ENCODE measurements around the gene ADCY3.

ADCY3 gene

DNA sequence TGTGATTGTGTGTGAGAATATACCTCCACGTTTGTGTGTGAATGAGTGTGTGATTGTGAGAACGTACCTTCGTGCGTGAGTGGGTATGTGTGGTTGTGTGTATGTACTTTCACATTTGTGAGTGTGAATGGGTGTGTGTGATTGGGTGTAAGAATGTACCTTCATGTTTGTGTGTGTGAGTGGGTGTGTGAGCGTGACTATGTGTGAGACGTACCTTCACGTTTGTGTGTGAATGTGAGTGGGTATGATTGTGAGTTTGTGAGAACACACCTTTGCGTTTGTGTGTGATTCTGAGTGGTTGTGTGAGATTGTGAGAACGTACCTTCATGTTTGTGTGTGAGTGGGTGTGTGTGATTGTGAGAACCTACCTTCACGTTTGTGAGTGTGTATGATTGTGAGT is 5.8 kb upstream of the ADCY3 start:
- no peak for DNase-seq (ENCODE audit: low read depth)

DNA sequence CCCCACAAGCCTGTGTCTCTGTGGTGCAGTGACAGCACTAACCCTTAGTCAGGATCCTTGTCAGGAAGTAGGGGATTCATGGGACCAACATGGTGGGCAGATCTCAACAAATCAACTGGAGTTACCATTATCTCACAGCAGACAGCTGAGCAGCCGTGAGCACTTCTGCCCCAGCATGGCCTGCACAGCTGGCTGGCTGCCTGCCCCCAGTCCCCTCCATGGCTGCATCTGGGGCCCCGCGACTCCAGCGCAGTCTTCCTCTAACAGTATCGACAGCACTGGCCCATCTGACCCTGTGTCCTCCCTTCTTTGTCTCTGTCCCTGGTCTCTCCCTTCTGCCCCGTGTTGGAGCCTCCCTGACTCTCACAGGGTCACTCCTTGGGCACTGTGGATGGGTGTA is 4.7 kb upstream of the ADCY3 start:
- DNase-seq (ENCODE audit: low read depth): no peak

DNA sequence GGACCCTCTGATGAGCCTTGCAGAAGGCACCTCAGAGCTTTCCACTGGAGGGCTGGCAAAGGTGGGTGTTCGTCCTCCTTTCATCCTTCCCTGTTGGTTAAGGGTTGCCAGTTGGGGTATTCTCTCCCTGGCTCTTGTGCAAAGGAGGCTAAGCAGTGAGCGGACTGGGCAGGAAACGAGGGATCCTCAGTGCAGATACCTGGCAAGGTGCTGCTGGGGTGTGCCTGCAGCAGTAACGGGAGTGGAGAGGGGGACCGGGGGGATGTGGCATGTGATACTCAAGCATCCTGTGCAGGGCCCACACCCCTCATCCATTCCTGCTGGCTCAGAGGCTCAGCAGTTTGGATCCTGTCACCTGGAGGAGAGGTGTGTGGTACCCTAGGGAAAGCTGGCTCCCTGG is 4.2 kb upstream of the ADCY3 start:
- DNase-seq (ENCODE audit: low read depth): no peak

DNA sequence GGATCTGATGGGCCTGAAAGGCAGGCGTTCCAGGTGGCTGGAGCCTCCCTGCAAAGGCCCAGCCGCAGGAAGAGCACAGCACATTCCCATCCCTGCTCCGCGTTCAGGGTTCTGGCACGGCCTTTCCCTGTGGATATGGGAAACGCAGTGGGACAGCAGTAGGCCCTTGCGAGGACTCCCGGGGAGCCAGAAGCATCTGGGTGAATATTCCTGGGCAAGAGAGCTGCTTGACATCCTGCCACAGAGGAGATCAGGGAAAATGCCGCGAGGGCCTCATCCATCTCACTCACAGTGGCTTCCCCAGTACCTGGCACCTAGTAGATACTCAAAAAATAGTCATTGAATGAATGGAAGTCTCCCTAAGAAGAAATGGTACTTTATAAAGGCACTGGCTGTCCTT is 3.1 kb upstream of the ADCY3 start:
- DNase-seq (ENCODE audit: low read depth): no peak

DNA sequence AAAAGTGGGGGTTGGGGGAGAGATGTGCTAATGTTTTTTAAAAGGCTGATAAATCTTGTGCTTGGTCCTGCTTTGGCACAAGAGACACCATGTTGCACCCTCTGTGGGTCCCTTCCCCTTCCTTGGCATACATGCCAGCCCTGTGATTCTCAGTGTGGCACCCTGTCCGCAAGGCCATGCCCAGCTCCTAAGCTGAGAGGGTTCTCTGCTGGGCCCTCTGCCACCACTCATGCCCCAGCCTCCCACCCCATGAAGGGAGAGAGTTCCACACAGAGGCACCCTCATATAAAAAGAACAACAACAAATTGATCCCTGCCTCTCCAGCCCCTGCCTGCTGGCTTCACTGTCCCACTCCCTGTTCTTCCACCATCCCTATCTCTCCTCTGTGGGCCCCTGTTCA is 2.5 kb upstream of the ADCY3 start:
- no peak for DNase-seq (ENCODE audit: low read depth)

DNA sequence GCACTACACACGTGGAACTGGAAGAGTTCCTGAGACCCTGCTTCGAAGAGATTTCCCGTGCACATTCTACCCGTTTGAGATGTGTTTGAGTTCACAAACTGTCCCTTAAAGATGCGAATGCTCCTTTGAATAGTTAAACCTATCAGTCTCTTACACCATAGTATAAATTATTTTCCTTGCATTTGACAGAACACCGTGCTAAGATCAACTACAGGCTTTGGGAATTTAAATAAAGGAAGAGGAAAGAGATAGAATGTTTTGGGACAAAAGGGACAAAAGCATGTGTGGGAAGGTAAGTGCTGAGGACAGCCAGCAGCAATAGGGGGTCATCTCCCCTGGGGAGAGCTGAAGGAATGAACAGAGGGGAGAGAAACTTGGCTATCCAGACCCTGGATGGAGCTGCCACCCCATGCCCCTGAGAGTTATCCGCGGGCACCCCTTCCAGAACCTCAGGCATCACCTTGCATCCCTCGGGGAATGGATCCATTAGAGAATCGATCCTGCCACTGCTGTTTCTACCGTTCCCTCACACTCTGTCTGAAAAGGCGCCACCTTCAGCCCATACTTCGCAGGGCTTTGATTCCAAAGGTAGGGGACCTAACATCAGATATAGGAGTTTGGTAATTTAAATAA is 888 bp upstream of the ADCY3 start:
- DNase-seq (ENCODE audit: low read depth): no peak

DNA sequence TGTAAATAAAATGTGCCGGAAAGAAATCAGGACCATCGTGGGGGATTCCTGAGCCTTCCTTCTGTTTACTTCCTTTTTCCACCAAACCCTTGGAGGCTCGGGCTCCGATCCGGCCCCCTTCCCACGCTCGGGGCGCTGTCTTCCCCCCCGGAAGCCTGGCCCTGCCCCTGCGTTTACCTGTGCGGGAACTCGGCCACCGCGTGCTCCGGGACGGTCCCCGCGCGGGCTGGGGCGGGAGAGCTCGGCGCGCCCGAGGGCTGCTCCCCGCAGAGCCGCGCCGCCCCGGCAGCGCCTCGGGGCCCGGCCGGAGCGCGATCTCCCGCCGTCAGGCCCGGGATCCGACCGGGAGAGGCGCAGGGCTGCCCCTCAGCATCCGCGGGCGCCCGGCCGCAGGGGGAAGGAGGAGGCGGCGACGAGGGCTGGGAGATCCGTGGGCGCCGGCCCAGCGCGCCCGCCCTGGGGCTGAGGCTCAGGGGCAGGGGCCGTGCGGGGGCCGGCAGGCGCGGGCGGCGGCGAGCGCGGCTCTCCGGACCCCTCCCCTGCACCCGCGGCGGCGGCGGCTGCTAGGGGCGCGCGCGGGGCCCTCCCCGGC is 435 bp downstream of the ADCY3 start:
- DNase-seq (ENCODE audit: low read depth): no peak

DNA sequence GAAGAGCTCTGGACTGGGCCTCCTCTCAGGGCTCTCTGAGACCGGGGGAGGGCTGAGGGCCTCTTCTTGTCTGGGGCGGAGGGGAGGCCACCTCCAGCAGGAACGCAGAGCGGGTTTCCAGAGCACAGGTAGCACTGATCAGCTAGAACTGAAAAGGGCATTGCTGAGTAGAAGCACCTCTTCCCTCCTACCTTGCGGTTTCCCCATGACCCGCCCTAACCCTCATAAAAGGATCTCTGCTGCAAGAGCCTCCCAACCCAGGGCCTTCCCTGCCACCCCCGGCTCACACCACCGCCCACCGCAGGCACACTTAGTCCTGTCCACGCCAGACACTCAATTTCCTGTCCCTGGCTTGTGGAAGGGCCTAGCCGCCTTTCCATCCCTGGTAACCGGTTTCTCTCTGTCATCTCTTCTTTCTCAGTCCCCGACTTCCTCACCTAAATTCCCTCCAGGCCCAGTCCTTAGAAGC is 966 bp downstream of the ADCY3 start:
- peak; percentile 18 for DNase-seq (ENCODE audit: low read depth)

DNA sequence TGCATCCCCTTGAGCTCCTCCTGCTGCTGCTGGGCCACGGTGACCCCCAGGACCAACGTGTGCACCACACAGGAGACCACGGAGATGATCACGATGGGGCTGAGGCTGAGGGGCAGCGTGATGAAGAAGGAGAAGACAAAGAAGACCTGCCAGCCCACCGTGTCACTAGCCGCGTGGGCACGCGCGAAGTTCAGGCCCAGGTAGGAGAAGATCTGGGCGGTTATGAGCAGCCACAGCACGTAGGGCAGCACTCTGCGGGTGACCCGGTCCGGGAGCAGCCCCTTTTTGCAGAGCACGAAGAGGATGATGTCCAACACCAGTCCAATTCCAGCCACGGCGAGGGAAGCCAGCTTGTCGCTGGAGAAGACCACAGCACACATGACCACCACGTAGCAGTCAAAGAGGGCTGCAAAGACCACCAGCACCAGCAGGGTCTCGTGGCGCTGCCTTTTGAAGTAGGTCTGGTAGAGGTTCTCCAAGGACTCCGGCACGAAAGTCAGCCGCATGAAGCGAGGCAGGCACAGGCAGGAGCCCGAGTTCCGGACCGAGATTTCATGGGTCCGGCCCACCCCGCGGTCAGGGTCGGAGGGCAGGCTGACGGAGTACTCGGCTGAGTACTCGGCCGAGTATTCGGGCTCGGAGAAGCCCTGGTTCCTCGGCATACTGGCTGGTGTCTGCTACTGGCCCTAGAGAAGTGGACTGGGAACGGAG is 1.6 kb downstream of the ADCY3 start:
- DNase-seq (ENCODE audit: low read depth): no peak

DNA sequence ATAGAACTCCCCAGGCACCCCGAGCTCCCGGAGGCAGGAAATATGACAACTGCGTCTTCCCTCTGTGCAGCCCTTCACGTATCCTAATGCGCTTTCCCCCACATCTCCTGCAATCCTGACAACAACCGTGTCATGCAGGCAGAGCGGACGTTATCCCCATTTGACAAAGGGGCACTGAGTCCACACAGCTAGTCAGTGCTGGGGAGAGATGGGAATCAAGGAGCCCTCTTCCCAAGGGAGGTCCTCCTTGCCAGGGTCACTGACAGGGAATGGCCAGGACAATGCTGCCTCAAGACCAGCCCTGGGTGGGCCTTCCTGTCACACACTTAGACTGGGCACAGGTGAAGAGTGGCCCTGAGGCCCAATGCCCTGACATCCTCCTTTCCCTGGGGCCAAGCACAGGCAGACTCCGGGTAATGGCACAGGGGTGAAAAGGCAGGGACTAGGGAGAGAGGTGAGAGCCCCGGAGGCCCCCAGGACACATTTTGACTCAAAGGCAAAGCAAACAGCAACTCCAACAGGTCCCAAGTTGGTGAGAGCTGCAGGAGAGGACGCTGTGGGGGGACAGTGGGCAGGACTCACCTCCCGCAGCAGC is 2.2 kb downstream of the ADCY3 start:
- DNase-seq (ENCODE audit: low read depth): no peak

DNA sequence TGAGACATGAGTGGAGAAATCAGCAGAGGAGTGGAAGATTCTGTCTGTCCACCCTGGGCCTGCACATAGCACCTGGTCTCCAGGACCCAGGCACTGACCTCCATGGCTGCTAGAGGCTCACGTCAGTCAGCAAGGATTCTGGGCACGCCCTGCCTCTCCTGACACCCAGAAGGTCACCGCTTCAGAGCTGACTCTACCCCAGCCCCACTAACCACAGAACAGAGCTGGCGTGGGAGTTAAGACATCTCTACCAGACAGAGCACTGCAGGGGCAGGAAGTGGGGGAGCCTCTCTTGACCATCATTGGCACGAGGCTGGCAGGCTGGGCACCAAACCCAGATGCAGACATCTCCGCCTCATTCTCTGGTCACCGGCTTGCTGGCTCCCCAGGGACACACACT is 3.0 kb downstream of the ADCY3 start:
- DNase-seq (ENCODE audit: low read depth): peak; percentile 61

DNA sequence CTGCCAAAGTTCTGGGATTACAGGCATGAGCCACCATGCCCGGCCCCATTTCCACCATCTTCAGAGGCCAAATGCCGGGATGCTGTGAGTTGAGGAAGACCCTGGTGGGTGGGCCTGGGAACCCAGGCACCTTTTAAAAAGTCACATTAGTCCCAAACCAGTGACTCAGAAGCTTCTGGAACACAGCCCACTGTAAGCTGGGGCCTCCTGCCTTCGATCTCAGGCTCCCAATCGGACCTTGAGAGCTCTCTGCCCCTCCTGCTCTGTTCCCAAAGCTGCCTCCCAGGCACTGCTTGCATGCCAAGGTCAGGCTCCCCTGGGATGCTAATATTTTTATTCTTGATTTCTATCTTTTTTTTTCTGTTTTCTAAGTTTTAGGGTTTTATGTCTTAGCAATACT is 4.2 kb downstream of the ADCY3 start:
- no peak for DNase-seq (ENCODE audit: low read depth)

DNA sequence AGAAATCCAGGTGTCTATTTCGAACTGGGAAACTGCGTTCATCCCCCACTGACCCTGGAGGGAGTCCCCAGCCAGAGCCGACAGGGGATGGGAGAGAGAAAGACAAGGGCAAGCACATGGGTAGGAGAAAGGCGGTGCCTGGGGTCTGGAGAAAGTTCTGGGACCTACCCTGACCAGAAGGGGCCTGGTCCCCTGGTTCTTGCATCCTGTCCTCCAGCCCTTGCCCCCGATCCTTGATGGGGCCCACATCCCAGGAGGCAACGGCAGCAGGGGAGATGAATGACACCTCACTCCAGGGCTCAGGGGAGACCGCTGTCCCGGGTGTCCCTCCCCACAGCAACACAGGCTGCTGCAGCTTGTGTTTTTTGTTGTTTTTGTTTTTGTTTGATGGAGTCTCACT is 4.9 kb downstream of the ADCY3 start:
- no peak for DNase-seq (ENCODE audit: low read depth)

DNA sequence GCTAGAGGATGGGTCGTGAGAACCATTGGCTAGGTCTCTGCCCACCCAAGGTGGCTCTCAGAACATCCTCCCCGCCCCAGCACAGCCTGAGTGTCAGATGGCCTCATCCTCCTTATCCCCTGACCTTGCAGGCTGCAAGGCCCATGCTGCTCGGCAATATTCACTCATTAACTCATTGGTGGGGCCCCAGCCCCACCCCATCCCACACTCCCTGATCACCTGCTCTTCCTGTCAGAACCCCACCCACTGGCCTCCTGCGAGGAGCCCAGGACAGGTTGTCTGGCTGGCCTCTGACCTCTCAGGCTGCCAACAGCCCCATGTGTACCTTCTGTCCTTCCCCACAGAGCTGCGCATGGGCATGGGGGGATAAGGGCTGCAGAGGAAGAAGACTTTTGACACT is 5.3 kb downstream of the ADCY3 start:
- no peak for DNase-seq (ENCODE audit: low read depth)

DNA sequence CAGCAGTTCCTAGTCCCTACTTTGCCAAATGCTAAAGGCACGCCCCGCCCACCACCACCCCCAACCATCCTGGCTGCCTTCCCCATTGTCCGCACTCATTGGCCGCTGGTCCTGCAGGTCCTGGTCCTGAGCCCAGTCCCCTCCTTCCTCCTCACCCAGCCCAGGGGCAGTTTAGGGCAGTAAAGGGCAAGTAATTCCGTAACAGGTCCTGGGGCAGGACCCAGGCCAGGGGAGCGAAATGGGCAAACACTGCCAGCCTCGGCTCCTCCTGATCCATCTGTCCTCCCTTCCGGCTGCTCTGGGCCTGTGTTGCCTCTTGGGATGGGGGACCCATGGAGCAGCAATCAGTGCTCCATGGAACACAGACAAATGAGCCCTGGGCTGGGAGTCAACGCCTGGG is 6.1 kb downstream of the ADCY3 start:
- DNase-seq (ENCODE audit: low read depth): no peak

DNA sequence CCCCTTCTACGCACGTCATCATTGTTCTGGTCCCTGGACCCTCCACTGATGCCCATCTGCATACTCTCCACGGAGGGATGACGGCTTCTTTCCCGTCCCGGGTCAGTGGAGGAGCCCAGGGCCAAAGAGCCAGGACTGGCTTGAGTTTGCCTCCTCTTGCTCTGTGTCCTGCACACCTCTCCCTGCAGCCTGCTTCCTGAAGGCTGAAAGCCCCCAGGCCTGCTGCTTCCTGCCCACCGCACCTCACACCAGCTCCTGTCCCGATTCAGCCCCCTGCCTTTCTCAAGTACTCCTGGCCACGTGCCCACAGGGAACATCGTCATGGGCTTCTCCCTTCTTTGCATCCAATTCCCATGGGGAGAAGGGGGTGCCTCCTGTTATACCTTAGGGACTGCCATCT is 7.1 kb downstream of the ADCY3 start:
- DNase-seq (ENCODE audit: low read depth): no peak

DNA sequence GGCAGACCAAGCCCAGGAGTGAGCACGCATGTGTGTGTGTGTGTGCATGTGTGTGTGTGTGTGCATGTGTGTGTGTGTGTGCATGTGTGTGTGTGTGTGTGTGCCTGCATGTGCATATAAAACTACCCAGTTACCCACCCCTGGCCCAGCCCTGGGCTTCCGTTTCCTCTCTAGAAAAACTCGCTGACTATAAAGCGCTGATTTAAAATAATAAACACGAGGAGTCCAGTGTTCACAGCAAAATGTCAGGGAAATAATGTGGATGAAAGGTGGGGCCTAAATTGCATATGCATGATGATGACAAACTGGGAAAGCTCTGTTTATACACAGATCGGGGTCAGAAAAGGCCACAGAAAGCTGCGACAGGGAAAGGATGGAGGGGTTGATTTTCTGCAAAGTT is 7.5 kb downstream of the ADCY3 start:
- DNase-seq (ENCODE audit: low read depth): no peak

DNA sequence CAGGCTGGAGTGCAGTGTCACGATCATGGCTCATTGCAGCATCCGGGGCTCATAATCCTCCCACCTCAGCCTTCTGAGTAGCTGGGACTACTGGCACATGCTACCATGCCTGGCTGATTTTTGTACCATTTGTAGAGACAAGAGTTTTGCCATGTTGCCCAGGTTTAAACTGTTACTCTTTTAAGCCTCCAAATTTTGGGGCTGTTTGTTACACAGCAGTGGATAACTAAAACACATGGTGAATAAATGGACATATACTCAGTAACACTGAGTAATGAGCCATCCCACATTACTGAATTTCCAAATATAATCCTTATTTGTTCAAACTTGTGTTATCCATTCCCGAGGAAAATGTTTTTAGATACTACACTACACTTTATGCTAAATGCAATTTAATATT is 9.8 kb downstream of the ADCY3 start:
- no peak for DNase-seq (ENCODE audit: low read depth)

DNA sequence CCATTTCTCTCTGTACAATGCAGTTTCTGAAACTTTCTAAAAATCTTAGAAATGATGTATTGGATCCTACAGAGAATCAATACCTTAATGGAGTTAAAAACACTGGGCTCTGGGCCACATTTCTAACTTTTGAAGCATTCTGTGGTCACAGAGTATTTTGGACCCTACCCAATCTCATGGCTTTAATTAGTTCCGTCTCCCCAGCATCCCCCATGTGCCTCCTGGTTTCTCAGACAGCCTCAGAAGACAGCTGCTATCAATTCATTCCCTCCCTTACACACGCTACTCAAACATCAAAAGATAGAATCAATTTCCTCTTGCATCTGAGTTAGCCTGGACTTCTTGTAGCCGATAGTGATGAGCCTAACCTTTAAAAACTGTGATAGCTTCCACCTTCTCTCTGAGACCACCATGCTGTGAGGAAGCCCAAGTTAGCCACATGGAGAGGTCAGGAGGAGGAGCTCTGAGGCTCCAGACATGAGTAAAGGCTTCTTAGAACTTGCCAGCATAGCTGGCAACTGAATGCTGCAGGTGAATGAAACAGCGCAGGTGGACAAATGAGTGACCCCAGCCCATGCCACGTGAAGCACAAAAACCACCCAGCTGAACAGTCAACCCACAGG is 10.4 kb downstream of the ADCY3 start:
- no peak for DNase-seq (ENCODE audit: low read depth)

DNA sequence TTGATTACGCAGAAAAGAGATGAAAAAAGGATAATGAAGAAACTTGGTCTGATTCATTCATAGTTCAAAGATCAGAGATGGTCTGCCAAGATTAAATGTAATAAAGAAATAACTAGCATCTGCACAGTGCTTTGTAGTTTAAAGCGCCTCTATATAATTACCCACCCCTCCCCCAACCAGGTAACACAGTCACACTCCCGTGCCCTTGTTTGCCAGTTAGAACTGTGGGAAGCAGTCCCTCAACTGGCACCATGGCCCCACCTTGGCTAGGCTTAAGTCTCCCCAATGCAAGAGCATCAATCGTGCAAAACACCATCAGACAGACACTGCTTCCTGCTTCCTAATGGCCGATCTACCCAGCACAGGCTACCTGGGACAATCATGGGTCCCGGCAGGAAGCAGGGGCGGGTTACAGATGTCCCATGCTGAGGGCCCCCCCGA is 11.6 kb downstream of the ADCY3 start:
- DNase-seq (ENCODE audit: low read depth): no peak

DNA sequence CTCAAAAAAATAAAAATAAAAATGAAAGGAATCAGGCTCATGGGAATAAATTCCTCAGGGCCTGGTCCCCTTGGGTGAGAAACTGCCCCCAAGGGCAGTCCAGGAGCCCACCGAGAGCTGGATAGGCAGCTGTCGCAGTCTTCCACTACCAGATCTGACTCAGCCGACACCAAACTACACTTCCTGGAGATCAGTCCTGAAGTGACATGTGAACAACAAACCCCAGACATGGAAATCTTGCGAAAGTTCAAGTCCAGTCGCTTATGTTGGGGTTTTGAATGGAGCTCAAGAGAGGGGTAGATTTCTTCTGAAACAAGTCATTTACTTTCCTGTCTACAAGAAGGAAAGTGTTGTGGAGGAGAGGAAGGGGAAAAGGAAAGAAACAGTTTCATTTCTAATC is 12.9 kb downstream of the ADCY3 start:
- DNase-seq (ENCODE audit: low read depth): peak; percentile 85

DNA sequence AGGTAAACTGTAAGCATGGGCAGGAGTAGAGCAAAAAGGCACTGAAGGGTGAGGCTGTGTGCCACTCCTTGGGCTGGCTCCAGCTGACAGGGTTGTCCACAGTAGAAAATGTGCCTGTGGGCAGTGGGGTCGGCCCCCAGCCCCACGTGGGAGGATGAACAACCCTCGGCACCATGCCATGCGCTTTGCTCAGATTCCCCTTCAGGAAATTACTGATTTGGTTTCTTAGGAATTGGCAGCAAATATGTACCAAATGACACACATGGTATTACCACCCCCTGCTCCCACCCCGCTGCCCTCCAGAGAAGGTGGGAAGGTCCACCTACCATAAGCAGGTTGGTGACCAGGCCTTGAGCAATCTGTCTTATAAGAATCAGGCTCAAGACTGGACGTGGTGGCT is 13.6 kb downstream of the ADCY3 start:
- DNase-seq (ENCODE audit: low read depth): no peak

Data from amniotic epithelial cell (primary cell).